Endothelial cell of hepatic sinusoid (primary cell): Measurements from ENCODE around the gene SYTL5.

Experiments
- in situ Hi-C: cut with HindIII; loops from 2 replicates; pipeline ENCODE4 v1.10.0; 2017; ENCODE audit warnings: low sequenced_read_pairs

SYTL5 gene

DNA sequence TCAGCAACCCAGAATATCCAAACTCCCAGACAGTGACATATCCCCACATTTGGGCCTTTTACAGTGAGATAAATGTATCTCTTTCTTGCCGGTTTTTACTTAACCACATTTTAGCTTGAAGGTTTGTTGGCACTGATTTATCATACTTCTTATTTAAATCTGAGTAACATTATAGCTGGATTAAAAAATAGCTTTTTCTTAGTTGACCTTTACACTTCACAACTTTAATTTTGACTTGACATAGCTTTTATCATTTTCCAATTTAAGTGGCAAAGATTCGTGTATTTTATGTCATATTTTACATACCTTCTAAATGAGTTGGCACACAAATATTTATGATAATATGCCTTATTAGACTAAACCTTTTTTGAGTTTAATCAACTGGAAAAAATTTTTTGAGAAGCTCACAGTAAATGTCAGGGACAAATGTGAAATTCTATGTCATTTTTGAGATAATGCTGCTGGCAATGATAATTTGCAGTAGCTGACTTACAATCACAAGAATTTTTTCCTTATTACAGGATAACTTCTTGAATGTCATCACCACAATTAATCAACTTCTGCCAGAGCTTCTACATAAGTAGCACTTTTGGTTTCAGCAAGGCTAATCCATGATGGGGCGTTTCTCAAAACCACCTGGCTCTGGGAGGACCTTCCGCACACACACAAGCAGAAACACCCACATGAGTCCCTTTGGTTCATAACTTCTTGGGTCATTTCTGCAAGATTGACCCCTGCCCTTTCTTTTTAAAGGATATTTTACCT, 80.3 kb downstream of the SYTL5 start:
- in situ Hi-C loops, result no loop called here

- in situ Hi-C loops, result no loop called here
Observed at GRCh38 chrX:38087594-38087993, 81.2 kb downstream of the SYTL5 start.

- in situ Hi-C loops, result no loop called here
Observed at GRCh38 chrX:38089173-38089982, 83.0 kb downstream of the SYTL5 start.

GRCh38 chrX:38095971-38096529, 89.7 kb downstream of the SYTL5 start:
- in situ Hi-C loops, result no loop called here

GRCh38 chrX:38099688-38100087, 93.3 kb downstream of the SYTL5 start:
- in situ Hi-C loops, result no loop called here

DNA sequence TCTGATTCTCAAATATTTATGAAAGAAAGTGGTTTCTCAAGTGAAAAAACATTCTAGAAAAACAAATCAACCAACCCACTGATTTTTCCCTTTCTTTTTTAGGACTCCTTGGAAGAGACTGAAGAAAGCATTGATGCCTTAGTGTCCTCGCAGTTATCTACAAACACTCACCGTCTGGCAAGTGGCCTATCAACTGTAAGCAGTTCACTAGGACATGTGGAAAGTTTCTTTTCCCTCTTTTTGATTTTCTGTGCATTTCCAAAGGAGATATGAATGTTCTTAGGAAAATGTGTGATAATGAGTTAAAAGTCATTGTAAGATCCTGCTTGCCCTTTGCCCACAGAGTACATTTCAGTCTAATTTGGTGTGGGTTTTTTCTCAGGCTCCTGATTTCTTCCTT, 95.9 kb downstream of the SYTL5 start:
- in situ Hi-C loops, result no loop called here

GRCh38 chrX:38102875-38103274, 96.5 kb downstream of the SYTL5 start:
- in situ Hi-C loops, result no loop called here

GRCh38 chrX:38103857-38104812, 97.8 kb downstream of the SYTL5 start:
- in situ Hi-C loops, result no loop called here

- in situ Hi-C loops, result no loop called here
Observed at GRCh38 chrX:38105216-38105725, 98.9 kb downstream of the SYTL5 start.

DNA sequence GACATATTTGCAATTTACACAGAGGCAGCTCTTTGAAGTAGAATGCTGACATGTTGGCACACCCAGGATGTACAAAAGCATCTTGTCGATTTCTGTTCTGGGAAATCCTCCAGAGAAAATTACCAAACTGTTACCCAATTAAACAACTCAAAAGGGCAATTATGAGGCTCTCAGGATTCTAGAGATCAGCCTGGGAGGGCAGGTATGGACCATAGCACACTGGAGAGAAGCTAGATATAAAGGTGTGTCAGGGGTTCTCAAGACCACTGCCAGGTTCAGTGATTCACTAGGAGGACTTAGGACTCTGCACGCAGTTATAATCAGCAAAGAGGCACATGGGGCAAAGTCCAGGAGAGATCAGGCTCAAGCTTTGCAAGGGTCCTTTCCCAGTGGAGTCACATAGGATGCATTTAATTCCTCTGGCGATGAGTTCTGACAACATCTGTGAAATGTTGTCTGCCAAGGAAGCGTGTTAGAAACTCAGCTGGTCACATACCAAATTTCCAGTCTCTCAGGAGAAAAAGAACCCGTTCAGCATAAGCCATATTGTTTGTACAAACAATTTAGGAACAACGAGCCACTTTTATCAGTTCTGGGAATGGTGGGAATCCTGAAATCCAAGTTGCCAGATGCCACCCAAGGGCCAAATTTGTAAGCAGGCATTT, 100.8 kb downstream of the SYTL5 start:
- in situ Hi-C loops, result no loop called here

GRCh38 chrX:38108364-38108763, 102.0 kb downstream of the SYTL5 start:
- in situ Hi-C loops, result no loop called here

GRCh38 chrX:38109042-38109898, 102.9 kb downstream of the SYTL5 start:
- in situ Hi-C loops, result no loop called here

DNA sequence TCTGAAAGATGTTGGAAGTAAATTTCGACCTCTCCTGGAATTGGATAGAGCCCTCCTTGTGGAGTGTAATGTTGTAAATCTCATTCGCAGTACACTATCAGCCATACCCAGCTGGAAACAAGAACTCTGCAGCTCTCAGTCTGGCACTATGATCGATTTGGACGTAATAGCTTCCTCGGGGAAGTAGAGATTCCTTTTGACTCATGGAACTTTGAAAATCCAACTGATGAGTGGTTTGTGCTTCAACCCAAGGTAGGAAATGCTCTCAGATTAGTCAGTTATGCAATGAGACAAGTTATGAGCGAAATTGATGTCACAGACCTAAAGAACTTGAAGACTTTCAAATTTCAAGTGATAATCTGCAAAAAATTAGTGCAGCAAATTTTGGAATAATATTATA, 103.9 kb downstream of the SYTL5 start:
- in situ Hi-C loops, result no loop called here

- in situ Hi-C loops, result no loop called here
Observed at GRCh38 chrX:38111196-38111595, 104.8 kb downstream of the SYTL5 start.

- in situ Hi-C loops, result no loop called here
Observed at GRCh38 chrX:38112566-38112965, 106.2 kb downstream of the SYTL5 start.

GRCh38 chrX:38116706-38117105, 110.4 kb downstream of the SYTL5 start:
- in situ Hi-C loops, result no loop called here

DNA sequence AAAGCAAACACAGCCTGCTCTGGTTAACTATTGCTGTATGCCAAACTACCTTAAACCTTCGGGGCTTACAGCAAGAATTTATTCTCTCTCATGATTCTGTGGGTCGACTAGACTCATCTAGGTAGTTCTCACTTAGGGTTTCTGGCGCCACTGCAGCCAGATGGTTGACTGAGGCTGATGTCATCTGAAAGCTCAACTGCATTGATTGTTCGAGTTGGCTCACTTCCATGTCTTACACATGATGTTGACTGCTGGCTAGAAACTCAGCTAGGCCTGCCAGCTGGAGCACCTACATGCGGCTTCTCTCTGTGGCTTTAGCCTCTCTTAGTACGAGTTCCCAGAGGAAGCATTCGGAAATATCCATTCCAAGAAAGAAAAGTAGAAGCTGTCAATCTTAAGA, 111.1 kb downstream of the SYTL5 start:
- in situ Hi-C loops, result no loop called here

GRCh38 chrX:38124000-38124399, 117.6 kb downstream of the SYTL5 start:
- in situ Hi-C loops, result no loop called here

- in situ Hi-C loops, result no loop called here
Observed at GRCh38 chrX:38126179-38126578, 119.8 kb downstream of the SYTL5 start.
